ENCODE results near the gene SOX2.

- TF ChIP-seq CTCF (IDR thresholded peaks at IDR 0.05; ENCODE audit: poor library complexity) (no peak), EZH2phosphoT487 (IDR thresholded peaks at IDR 0.05; ENCODE audit: low read depth, severe bottlenecking, unreplicated experiment) (no peak)
These were observed 6.6 kb downstream of the SOX2 start for GRCh38 chr3:181718369-181718768.
